HG03060 (cell line): Measurements from ENCODE around the gene FRY.
"Not testable (repeated sequence)": the region's sequence is repeated elsewhere in the genome, so short reads cannot be mapped to it uniquely, and the experiment has no call there.

Experiments used
- ATAC-seq: cut with Tn5 transposase; IDR thresholded peaks from one replicate; pipeline ENCODE4 v1.9.1; 2021; ENCODE audit warnings: low read depth, moderate number of reproducible peaks; ENCODE audit not compliant: unreplicated experiment

The FRY gene

DNA sequence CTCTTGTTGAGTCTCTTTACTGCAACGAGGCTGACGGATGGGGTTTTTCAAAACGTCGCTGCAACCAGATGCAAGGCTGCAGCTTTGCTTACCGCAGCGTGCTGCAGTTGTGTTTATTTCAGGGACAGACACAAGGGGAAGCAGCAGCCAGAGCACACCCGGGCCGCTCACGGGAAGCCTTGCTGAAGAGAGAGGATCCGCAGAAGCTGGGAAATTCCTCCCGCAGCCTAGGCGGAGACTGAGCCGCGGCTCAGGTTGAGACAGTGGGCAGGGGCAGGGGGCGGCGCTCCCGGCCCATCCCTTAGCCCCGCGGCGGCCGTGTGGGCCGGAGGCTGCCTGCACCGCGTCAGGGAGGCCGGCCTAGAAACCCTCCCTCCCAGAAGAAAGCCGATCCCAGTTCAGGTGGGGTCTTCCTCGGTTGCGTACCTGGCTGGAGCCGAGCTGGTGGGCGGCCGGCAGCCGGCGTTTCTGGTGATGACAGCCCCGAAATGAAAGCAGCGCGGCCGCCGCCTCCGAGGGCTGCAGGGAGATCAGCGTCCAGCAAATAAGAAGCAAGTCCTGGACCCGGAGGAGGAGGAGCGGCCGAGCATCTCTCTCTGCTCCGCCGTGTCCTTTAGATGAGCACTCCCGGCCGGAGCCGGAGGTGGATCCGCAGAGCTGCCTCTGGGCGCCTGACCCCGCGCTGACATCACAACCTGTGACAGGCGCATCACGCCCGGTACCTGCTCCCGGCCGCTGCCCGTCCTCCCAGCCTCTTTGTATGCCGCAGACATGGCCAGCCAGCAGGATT lies at the start of gene FRY:
Gene FRY (plus strand): TSS at position 750 of the 790 bp plus-strand sequence. CDS start 22 bp downstream, at position 772.
- ATAC-seq: peak; percentile 32

DNA sequence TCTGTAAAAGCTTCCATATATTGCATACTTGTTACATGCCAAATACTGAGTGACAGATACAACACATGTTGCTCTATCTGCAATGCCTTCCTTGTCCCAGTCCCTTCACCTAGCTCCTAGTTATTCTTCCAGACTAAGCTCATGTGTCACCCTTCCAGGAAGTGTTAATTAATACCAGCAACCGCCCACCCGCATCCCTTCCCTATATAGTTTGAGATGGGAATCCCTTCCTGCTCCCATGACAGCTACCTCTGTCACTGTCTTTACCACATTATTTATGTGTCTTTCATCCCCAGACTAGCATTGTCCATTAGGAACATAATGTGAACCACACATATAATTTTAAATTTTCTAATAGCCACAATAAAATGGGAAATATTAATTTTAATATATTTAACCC lies 49.5 kb upstream of the FRY start:
- ATAC-seq: no peak

DNA sequence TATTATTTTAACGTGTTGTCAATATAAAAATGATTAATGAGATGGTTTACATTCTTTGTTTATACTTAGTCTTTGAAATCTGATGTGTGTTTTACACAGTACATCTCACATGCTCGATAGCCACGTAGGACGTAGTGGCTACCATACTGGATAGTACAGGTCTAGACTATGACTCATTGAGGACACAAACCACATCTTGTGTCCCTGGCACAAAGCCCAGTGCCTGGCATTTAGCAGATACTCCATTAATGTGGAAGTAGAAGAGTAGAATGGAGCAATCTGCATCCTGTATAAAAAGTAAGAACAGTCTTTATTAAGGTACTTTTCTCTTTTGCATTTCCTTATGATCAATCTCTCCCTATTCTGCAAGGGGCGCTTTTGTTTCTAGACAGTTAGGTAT lies 49.0 kb upstream of the FRY start:
- ATAC-seq: no peak

DNA sequence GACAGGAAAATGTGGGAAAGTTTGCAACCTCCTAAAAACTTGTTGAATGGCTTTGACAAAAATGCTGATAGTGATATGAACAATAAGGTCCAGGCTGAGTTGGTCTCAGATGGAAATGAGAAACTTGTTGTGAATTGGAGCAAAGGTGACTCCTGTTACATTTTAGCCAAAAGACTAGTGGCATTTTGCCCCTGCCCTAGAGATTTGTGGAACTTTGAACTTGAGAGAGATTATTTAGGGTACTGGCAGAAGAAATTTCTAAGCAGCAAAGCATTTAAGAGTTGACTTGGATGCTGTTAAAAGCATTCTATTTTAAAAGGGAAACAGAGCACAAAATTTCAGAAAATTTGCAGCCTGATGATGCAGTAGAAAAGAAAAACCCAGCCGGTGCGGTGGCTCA lies 47.9 kb upstream of the FRY start:
- ATAC-seq: not testable (repeated sequence)

DNA sequence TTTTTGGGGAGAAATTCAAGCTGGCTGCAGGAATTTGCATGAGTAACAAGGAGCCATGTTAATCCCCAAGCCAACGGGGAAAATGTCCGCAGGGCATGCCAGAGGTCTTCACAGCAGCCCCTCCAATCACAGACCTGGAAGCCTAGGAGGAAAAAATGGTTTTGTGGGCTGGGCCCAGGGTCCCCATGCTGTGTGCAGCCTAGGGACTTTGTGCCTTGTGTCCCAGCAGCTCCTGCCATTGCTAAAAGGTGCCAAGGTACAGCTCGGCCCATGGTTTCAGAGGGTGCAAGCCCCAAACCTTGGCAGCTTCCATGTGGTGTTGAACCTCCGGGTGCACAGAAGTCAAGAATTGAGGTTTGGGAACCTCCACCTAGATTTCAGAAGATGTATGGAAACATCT lies 47.2 kb upstream of the FRY start:
- not testable (repeated sequence) for ATAC-seq

DNA sequence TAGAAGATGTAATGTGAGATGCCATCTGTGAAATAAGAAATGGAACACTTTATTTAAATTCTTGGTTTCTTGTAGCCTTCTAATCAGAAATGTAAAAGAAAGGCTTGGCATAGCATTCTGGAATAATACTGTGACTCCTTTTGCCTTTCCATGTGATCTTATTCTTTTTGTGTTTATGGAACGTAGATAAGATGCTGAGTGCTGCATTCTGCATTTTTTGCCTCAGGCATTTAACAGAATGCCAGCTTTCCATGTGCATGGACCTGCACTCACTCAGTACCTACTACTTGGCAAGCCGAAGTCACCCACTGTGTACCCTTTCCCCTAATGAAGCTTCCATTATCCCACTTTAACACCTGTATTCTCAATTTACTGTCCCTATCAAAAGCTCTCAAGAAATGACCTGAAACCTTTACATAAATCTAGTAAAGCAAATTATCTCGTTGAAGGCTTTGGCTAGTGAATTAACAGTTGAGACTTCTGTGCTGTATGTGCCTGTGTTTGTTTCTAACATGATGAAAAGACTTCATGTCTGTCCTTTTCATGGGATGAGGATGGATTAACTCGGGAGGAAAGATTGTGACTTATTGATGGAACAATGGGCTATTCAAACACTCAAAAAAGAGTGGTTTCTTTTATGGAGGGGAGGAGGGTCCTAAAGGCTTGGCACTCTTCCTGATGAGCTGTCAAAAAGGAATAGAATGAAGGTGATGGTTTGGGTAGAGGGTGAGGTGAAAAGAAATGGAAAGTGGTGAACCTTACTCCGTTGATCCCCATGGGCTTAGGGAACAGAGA lies 44.7 kb upstream of the FRY start:
- ATAC-seq: no peak

DNA sequence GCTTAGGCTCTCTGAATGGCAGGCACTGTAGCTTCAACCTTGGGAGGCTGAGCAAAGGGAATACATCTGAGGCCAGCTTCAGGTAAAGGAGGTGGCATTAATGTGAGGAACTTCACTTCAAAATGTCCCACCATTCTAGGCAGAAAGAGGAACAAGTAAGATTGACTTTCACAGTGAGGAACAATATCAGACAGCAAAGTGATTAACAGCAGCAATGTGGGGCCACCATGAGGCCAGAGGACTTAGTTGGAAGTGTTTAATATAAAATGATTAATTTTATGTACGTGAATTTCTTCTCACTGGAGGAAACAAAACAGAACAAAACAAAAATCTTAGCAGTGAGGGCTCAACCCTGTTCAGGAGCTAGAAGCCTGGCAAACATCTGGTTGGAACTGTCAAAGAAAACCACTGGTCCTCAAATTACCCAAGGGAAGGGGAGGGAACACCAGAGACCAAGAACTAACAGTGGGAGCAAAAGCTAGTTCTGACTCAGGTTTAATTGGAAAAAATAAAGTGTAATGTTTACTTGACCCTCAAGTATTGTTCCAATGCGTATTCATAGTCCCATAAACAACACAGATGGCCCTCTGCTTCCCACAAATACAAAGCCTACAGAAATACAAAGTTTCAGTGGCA lies 43.9 kb upstream of the FRY start:
- no peak for ATAC-seq

DNA sequence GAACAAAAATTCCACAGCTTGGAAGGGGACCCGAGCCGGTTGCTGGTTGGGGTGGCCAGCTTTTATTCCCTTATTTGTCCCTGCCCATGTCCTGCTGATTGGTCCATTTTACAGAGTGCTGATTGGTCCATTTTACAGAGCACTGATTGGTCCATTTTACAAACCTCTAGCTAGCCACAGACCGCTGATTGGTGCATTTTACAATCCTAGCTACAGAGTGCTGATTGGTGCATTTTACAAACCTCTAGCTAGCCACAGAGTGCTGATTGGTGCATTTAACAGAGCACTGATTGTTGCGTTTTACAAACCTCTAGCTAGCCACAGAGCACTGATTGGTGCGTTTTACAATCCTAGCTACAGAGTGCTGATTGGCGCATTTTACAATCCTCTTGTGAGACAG lies 37.2 kb upstream of the FRY start:
- not testable (repeated sequence) for ATAC-seq

DNA sequence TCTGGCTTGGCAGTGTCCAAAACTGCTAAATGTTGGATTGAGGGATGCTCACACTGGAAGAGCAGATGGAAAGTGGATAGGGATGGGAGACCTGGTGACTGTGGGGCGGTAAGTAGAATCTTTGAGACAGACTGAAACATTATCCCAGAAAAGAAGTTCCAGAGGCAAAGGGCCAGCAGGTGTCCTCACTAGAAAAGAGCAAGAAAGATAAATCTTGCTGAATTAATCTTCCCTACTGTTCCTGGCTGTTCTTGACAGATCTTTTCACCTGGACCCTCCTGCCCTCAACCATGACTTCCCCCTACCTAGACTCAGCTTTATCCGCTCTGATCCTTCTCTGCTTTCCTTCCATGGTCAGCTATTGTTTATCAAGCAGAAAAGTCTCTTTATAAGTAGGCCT lies 35.0 kb upstream of the FRY start:
- no peak for ATAC-seq

DNA sequence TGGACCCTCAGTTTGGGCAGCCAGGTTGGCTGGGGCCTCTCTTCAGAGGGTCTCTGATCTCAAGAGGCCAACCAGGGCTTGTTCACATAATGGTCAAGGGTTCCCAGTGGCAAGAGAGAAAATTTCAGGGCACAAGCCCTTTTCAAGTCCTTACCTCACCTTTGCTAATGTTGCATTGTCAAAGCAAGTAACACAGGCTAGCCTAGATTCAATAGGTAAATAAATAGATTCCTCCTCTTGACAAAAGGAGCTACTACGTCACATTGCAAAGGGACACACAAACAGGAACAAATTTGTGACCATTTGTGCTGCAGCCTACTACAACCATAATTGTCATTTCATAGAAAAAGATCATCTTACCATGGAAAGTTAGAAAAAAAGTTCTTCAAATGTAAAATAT lies 33.9 kb upstream of the FRY start:
- ATAC-seq: no peak

DNA sequence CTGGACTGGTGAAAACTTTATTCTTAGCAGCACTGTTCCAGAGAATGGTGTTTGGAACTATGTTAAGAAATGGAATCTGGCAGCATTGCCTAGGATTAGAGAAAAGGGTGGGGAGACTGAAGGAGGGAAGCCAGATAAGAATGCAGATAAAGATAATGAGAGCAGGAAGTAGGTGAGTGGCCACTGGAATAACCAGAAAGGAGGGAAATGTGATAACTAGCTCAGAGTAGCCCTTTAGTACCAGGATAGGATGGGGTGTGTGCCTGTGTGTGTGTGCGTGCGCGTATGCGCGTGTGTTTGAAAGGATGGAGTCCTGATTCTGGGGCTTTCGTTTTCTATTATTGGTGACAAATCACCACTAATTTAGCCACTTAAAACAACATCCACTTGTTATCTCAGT lies 33.4 kb upstream of the FRY start:
- no peak for ATAC-seq

DNA sequence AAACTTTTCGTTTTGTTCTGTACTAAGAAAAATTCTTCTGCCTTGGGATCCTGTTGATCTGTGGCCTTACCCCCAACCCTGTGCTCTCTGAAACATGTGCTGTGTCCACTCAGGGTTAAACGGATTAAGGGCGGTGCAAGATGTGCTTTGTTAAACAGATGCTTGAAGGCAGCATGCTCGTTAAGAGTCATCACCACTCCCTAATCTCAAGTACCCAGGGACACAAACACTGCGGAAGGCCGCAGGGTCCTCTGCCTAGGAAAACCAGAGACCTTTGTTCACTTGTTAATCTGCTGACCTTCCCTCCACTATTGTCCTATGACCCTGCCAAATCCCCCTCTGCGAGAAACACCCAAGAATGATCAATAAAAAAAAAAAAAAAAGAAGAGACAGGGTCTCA lies 30.8 kb upstream of the FRY start:
- ATAC-seq: not testable (repeated sequence)

DNA sequence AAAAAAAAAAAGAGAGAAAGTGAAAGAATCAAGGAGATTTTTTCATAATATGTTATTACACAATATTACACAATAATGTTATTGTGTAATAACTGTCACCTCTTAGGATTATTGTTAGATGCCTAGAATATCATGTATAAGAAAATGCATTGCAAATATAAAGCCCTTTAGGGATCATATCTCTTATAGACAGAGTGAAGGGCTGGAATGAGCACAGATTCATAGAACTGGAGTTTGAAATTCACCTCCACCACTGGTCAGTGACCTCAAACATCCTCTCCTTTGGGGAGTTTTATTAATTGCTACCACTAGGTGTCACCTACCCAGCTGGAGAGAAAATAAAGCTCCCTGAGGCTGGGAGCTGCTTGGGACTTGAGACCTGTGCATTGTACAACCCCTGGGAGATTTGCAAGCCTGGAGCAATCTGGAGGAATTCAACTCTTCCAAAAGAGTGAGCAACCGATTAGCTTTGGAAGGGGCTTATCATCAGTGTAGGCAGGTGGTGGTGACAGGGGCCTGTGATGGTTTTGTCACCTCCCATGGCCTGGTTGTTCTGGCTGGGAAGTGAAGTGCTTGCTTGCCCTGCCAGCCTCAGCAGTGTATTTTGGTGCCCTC lies 30.3 kb upstream of the FRY start:
- peak; percentile 75 for ATAC-seq

DNA sequence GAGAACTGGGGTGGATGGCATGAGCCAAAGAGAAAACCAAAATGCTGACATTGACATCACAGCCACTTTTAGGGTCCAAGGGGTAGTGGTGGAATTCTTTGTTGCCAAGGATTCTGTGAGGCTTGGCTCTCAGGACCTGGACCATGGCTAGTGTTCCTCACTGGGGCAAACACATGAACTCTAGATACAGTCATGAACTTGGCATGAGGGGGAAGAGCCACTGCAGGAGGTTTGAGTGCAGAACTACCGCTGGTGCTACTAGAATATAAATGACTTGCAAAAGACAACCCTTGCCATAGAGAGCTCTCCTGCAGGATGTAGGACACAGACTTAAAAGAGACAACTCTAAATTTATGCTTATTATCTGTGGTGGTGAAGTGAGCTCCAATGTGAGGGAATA lies 29.8 kb upstream of the FRY start:
- ATAC-seq: no peak

DNA sequence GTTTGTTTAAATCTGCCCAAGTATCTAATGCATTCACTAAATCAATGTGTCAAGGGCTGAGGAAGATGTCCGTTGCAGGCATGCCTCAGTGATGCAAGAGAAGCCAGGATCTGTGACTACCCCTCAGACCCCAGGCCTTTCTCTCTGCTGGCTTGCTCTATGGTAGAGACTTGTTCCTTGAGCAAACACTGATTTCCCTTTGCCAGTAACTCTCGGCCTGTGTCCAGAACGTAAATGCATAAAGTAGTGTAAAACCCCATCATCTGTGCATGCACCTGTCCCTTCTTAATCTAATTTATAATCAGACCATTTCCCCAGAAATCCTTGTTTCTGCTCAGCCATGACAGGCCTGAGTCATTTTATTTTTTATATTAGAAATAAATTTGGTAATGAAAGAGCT lies 28.7 kb upstream of the FRY start:
- ATAC-seq: no peak

DNA sequence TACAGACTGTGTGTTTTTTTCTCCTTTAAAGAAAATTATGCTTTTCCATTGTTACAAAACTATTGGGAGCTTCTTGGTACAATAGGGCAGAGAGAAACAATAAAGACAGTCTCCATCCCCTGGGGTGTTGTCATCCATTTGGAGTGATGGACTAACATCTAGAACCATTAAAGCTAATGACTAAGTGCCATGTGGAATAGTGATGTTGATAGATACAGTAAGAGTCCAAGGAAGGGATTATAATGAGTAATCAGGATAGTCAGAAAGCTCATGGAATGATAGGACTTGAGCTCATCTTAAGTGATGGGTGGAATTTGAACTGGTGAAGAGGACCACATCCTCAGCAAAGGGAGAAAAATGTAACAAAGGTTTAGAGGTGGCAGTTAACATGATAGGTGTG lies 24.1 kb upstream of the FRY start:
- ATAC-seq: no peak

DNA sequence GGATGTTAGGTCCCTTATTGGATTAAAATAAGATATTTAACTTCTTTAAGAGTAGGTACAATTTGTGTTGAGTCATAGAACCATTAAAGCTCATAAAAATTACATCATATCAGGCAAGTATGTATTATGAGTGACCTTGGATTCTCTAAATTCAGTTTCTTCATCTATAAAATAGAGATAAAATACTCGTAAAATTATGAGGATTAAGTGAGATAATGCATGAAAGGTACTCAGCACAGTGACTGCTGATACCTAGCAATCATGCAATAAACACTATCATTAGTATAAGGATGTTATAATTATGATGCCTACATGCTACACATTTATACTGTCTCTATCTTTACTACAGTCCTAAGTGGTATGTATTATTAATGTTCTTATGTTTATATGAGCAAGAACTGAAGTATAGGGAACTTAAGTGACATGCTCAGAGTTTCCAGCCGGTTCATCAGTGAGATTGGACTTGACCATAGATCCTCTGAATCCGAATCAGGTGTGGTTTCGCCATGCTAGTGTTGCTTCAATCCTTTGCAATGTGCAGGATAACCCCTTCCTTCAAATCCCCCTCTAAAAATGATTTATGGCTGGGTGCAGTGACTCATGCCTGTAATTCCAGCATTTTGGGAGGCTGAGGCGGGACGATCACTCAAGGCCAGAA lies 22.9 kb upstream of the FRY start:
- ATAC-seq: no peak

DNA sequence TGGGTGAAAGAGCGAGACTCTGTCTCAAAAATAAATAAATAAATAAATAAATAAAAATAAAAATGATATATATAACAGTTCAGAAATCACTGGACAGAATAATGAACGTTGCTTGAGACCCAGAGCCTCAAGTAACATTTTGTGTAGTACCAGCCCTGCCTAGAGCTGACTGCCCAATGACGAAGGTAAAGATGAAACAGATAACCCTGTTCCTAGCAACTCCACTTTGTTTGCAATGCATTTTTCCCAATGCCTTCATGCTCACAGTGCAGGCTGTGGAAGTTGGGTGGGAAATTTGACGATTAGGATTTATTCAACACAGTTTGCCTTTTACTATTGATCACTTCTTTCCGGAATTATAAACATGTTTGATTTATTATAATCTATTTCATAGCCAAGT lies 22.2 kb upstream of the FRY start:
- ATAC-seq: no peak

DNA sequence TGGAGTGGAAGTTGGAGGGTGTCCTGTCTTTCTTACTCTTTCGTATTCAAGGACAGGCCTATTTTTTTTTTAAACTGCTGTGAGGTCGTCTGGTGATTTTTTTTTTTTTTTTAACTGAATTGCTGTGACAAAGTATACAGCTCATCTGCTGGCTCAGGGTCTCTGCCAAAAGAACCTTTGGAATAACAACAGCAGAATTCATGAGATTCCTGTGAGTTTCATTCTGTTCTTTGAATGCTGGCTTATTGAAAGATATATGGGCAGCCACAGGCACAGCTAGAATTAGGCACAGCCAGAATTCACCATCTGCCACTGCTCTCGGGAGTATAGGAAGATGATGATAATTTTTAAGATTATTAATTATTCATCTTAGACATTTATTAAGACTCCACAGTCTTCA lies 21.4 kb upstream of the FRY start:
- ATAC-seq: no peak

DNA sequence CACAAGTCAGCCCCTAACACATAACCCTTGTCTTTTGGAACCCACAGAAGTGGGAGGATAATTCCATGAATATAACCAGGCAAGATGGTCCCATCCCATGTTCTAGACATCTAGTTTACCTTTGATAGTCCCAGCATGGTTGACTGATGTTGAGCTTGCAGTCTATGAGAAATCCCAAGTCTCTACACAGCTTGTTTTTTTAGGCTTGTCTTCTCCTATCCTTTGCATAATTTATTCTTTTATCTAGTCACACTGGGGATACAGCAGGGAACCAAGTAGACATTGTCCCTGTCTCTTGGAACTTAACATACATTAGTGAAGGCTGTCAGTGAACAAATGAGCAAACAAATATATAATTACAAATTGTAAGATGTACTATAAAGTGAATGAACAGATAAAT lies 19.6 kb upstream of the FRY start:
- ATAC-seq: no peak

DNA sequence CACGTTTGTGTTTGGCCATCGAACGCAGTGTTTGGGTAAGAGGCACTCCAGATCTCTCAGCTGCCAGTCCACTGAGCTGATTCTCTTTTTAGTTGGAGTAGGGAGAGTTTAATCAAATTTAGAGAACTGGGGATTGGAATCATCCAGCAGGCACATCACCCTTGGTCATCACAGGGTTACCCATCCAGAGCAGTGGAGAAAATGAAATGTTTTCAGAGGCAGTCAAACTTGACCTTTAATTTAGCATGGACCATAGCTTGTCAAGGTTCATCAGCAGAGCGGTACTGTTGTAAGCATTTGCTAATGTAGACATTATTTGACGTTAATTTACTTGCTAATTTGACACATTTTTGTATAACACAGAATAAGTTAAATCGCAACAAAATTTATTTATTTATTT lies 18.4 kb upstream of the FRY start:
- ATAC-seq: no peak
